GM12878 (cell line): ENCODE results near the gene PRRT1. TPM values are rescaled to one million over a fixed set of nuclear protein-coding genes. Genes with fewer than 3 reads are reported as not detected.

ENCODE experiments used
- ATAC-seq: fragments of 200-7000 bp; cut with Tn5 transposase; 3 replicates; pipeline ENCODE4 v1.9.1; 2020; ENCODE audit warnings: mild to moderate bottlenecking, moderate library complexity
- BruUV-seq: library from RNA; stranded (reverse); fragments of 400-500 nt; replicated peaks from 2 replicates; lab custom pipeline; 2021; lab: Mats Ljungman, UMichigan
- CTCF ChIA-PET: fragments of 300-600 bp; sonication (Branson Sonifier 250); formaldehyde crosslinking; extraction: SDS; loops from one replicate; lab custom pipeline; 2021; ENCODE audit warnings: inconsistent platforms; lab: Yijun Ruan, JAX
- POLR2A ChIA-PET: fragments of 350-600 bp; formaldehyde crosslinking; extraction: SDS; loops from one replicate; lab custom pipeline; 2021; ENCODE audit warnings: inconsistent platforms; lab: Charles Lee
- RAD21 ChIA-PET: fragments of 300-600 bp; sonication (Branson Sonifier 250); formaldehyde crosslinking; loops from one replicate; lab custom pipeline; 2023; ENCODE audit warnings: antibody characterized with exemption; ENCODE audit not compliant: unreplicated experiment; lab: Charles Lee
- SMC1A ChIA-PET: fragments of 300-600 bp; sonication (Branson Sonifier 250); formaldehyde crosslinking; loops from one replicate; lab custom pipeline; 2023; ENCODE audit not compliant: unreplicated experiment, uncharacterized antibody; lab: Charles Lee
- DNase-seq: peaks from one replicate; pipeline ENCODE4 v3.0.0-alpha.2; 2011; ENCODE audit warnings: low read depth, low spot score
- FAIRE-seq: peaks from 3 replicates; lab custom pipeline; 2011; peaks lifted over from hg19 to GRCh38; lab: Jason Lieb, UNC
- H2AFZ ChIP-seq: 2 replicates; pipeline ENCODE4 v1.6.0; 2011; ENCODE audit warnings: low read depth, low read length, control low read depth; ENCODE audit not compliant: control insufficient read depth
- H3K27ac ChIP-seq: 2 replicates; pipeline ENCODE4 v1.5.1; 2011; ENCODE audit warnings: control low read depth; ENCODE audit not compliant: control insufficient read depth, insufficient read depth
- H3K27me3 ChIP-seq, 2 experiments: replicated peaks in 1 of 2; 2 replicates each; pipeline versions ENCODE4 v1.6.0 to v1.6.1; 2011; ENCODE audit warnings: low read length in 1 of 2; ENCODE audit not compliant: control insufficient read depth in 2 of 2, insufficient read depth in 2 of 2
- H3K36me3 ChIP-seq, 2 experiments: 2 replicates each; pipeline ENCODE4 v1.5.1; 2011; ENCODE audit warnings: low read length in 1 of 2; ENCODE audit not compliant: control insufficient read depth in 2 of 2, insufficient read depth in 2 of 2
- H3K4me1 ChIP-seq: 2 replicates; pipeline ENCODE4 v1.6.1; 2011; ENCODE audit warnings: mild to moderate bottlenecking, low read length, moderate library complexity, mixed read lengths; ENCODE audit not compliant: control insufficient read depth, insufficient read depth
- H3K4me2 ChIP-seq: 2 replicates; pipeline ENCODE4 v1.6.0; 2011; ENCODE audit warnings: control low read depth; ENCODE audit not compliant: control insufficient read depth, insufficient read depth
- H3K4me3 ChIP-seq: fragments of 200-600 bp; sonication (generic); 2 replicates; pipeline ENCODE4 v1.5.1; 2016
- H3K79me2 ChIP-seq: 2 replicates; pipeline ENCODE4 v1.6.0; 2011; ENCODE audit warnings: low read length; ENCODE audit not compliant: control insufficient read depth, insufficient read depth
- H3K9ac ChIP-seq: 2 replicates; pipeline ENCODE4 v1.8.0; 2011; ENCODE audit warnings: low read length, control low read depth, mixed read lengths; ENCODE audit not compliant: control insufficient read depth, insufficient read depth
- H3K9me3 ChIP-seq: replicated peaks from 3 replicates; pipeline ENCODE4 v1.5.1; 2011; ENCODE audit warnings: mild to moderate bottlenecking, low read length; ENCODE audit not compliant: control insufficient read depth, insufficient read depth
- H4K20me1 ChIP-seq: 2 replicates; pipeline ENCODE4 v1.6.0; 2011; ENCODE audit not compliant: control insufficient read depth, insufficient read depth
- BCLAF1 ChIP-seq: fragments of 450-650 bp; IDR thresholded peaks from 2 replicates; pipeline ENCODE4 v1.6.1; 2017; ENCODE audit warnings: antibody characterized with exemption, mild to moderate bottlenecking, moderate library complexity
- CHD2 ChIP-seq: IDR thresholded peaks from 2 replicates; pipeline ENCODE4 v1.6.1; 2011; ENCODE audit warnings: low read depth, low read length, improper control_type of control experiment, borderline replicate concordance
- CREB1 ChIP-seq: IDR thresholded peaks from 2 replicates; pipeline ENCODE4 v1.6.1; 2012; ENCODE audit warnings: low read depth, mild to moderate bottlenecking, inconsistent platforms
- E4F1 ChIP-seq: fragments of 450-650 bp; IDR thresholded peaks from 2 replicates; pipeline ENCODE4 v1.6.1; 2018; ENCODE audit warnings: borderline replicate concordance, mild to moderate bottlenecking; ENCODE audit not compliant: partially characterized antibody
- ELK1 ChIP-seq: IDR thresholded peaks from 2 replicates; pipeline ENCODE4 v1.6.1; 2012; ENCODE audit warnings: low read depth, low read length, improper control_type of control experiment
- YBX1 ChIP-seq: fragments of 450-650 bp; IDR thresholded peaks from 2 replicates; pipeline ENCODE4 v1.6.1; 2016; ENCODE audit warnings: antibody characterized with exemption
- ZBED1 ChIP-seq: IDR thresholded peaks from 2 replicates; pipeline ENCODE4 v1.6.1; 2016; ENCODE audit warnings: borderline replicate concordance
- WGBS: methylation state at CpG from one replicate; pipeline ENCODE4 v1.1.6; 2016; ENCODE audit warnings: low lambda C conversion rate; ENCODE audit not compliant: insufficient replicate concordance, insufficient coverage; ENCODE audit errors: missing lambda C conversion rate; 5-methylcytosine and 5-hydroxymethylcytosine counted together
- in situ Hi-C: fragments of 300-500 bp; cut with MboI; formaldehyde crosslinking; loops from 9 replicates; pipeline ENCODE4 v1.14.3; 2018; ENCODE audit warnings: mixed read lengths
- intact Hi-C: fragments of 100-400 bp; cut with micrococcal nuclease; formaldehyde crosslinking; loops from one replicate; pipeline ENCODE4 v1.14.2; 2022; ENCODE audit not compliant: unreplicated experiment
- polyA plus RNA-seq, 11 experiments: library from polyadenylated mRNA; depleted of rRNA in 4 of 11; unstranded in 6 of 11; stranded (reverse) in 5 of 11; fragments of >200 nt; fragmentation: Nextera tagmentation in 4 of 11; fragmentation: Illumina TruSeq in 1 of 11; extraction: Ambion mirVana in 4 of 11; extraction: Trizol in 1 of 11; gene quantifications; 1 replicate in 1 of 11; 2 replicates in 10 of 11; pipeline versions ENCODE4 v1.2.1 to v1.2.3, GENCODE V29; 2011 to 2016; ENCODE audit warnings: inconsistent platforms in 2 of 11, missing spikeins in 2 of 11, low read depth in 1 of 11
- total RNA-seq, 4 experiments: library from RNA; depleted of rRNA in 3 of 4; stranded (reverse); fragments of >200 nt in 3 of 4; fragmentation: Illumina TruSeq in 1 of 4; extraction: Trizol in 1 of 4; gene quantifications; 2 replicates each; pipeline versions ENCODE4 v1.2.1 to v1.2.3, GENCODE V29; 2013 to 2021

Gene PRRT1
- total and polyA plus RNA-seq, 10 of the 15 experiments (the other 5 are each of a cell fraction or from before 2014, with no cell fraction given) = 0.04 to 0.15 (median 0.10) TPM; not detected in 6

GRCh38 chr6:32176476-32177182 is 24.9 kb upstream of the PRRT1 start:
- RAD21 ChIA-PET = interaction anchor here (1.4 to 2.6 kb wide), 4 partner anchors 13 to 48 kb away, joined by 5 to 21 read pairs (median 11); partner anchors contain the start of genes ATF6B, GPSM3 and PBX2
- H4K20me1 ChIP-seq = no peaks in the 10 kb centered on the region
- POLR2A ChIA-PET = interaction anchor here (0.5 to 5.7 kb wide), 10 partner anchors 13 to 1562 kb away, joined by 3 to 123 read pairs (median 4); partner anchors contain the start of genes ATF6B, FKBPL, GPSM3 and PBX2
- no peaks in the 10 kb centered on the region for H3K9me3 ChIP-seq
- H3K27me3 ChIP-seq = no peaks in the 10 kb centered on the region
- peak overlapping the region; percentile 78 for H2AFZ ChIP-seq
- intact Hi-C loops (loop anchor here (2.0 kb wide), 2 partner anchors 14 to 58 kb away; partner anchors contain the start of gene PBX2), in situ Hi-C loops (no loop called here)
- H3K4me3 ChIP-seq = peak overlapping the region; percentile 64
- H3K36me3 ChIP-seq = no peaks in the 10 kb centered on the region; a peak in 1 of 4 replicates
- peaks cover 22% of the 10 kb centered on the region for H3K79me2 ChIP-seq
- SMC1A ChIA-PET = interaction anchor here (1.0 to 4.2 kb wide), 5 partner anchors 15 to 349 kb away, joined by 3 to 41 read pairs (median 13); partner anchors contain the start of genes ATF6B, FKBPL, GPSM3 and HSPA1B
- CTCF ChIA-PET = interaction anchor here (0.9 to 1.8 kb wide), 9 partner anchors 9 to 60 kb away, joined by 3 to 6 read pairs (median 4); partner anchors contain the start of gene GPSM3
- 51% methylated on average over 5 of the region's 5 CpGs for WGBS
- peak overlapping the region; percentile 62 for H3K9ac ChIP-seq
- TF ChIP-seq ZBED1 (0 out of 2 replicates have a peak, but pooled peaks have one; percentile 28), E4F1 (no peak), CHD2 (no peak), BCLAF1 (no peak), CREB1 (no peak), ELK1 (no peak), YBX1 (peak; percentile 4)
- FAIRE-seq (no peak), ATAC-seq (no peak), DNase-seq (no peak)
- BruUV-seq = no TSS peak
- peak overlapping the region; percentile 79 for H3K27ac ChIP-seq
- peaks cover 10% of the 10 kb centered on the region for H3K4me1 ChIP-seq
- H3K4me2 ChIP-seq = peak overlapping the region; percentile 65
